ENCODE measurements around the gene SCAMP2. TPM values are rescaled to one million over a fixed set of nuclear protein-coding genes. Genes with fewer than 3 reads are reported as not detected.

The SCAMP2 gene
- total RNA-seq, 2 experiments from 2014 or later = 56.1 to 56.9 TPM

- H3K4me1 ChIP-seq (ENCODE audit: insufficient read depth, low read length) = peaks cover 6% of the 10 kb centered on the region
- no peak for DNase-seq
- Mint-ChIP-seq H3K27ac (no peak overlapping the region), H3K36me3 (ENCODE audit: low read depth) (no peaks in the 10 kb centered on the region), H3K4me1 (ENCODE audit: low read depth) (no peaks in the 10 kb centered on the region), H3K4me3 (no peak overlapping the region), H3K9me3 (no peaks in the 10 kb centered on the region), H3K27me3 (peaks cover 28% of the 10 kb centered on the region)
- ATAC-seq (ENCODE audit: poor library complexity) = no peak
- H3K9me3 ChIP-seq (ENCODE audit: control insufficient read depth in 1 of 2, insufficient read depth in 1 of 2, low read length in 2 of 2) = peaks cover 0 to 8% of the 10 kb centered on the region in 2 experiments
- H3K27ac ChIP-seq (ENCODE audit: low read depth in 1 of 2, low read length in 2 of 2) = no peak overlapping the region
- CTCF ChIA-PET = no interaction called here
- no peak overlapping the region for H3K4me3 ChIP-seq (ENCODE audit: low read length)
- H3K27me3 ChIP-seq (ENCODE audit: control insufficient read depth in 1 of 2, insufficient read depth in 2 of 2, low read length in 2 of 2) = peaks cover 20% of the 10 kb centered on the region in 2 experiments
- no peaks in the 10 kb centered on the region for H3K36me3 ChIP-seq (ENCODE audit: insufficient read depth, low read length)
- POLR2A ChIA-PET = no interaction called here
- TF ChIP-seq CTCF (IDR thresholded peaks at IDR 0.05) = no peak
- intact Hi-C loops (cut with DNase I, micrococcal nuclease) = loop anchor here in 1 of 2 experiments (10.0 kb wide), 1 partner anchor 195 kb away; no protein-coding TSS in a partner anchor
Measured at GRCh38 chr15:74829991-74830390, 43.2 kb downstream of the SCAMP2 start.

GRCh38 chr15:74829486-74829885 lies 43.7 kb downstream of the SCAMP2 start:
- no peaks in the 10 kb centered on the region for H3K36me3 Mint-ChIP-seq (ENCODE audit: low read depth)
- peaks cover 33% of the 10 kb centered on the region for H3K27me3 Mint-ChIP-seq
- Histone ChIP-seq H3K36me3 (ENCODE audit: insufficient read depth, low read length) (no peaks in the 10 kb centered on the region), H3K27ac (ENCODE audit: low read depth in 1 of 2, low read length in 2 of 2) (no peak overlapping the region), H3K4me3 (ENCODE audit: low read length) (no peak overlapping the region), H3K9me3 (ENCODE audit: control insufficient read depth in 1 of 2, insufficient read depth in 1 of 2, low read length in 2 of 2) (peaks cover 0 to 8% of the 10 kb centered on the region in 2 experiments), H3K4me1 (ENCODE audit: insufficient read depth, low read length) (peaks cover 6% of the 10 kb centered on the region), H3K27me3 (ENCODE audit: control insufficient read depth in 1 of 2, insufficient read depth in 2 of 2, low read length in 2 of 2) (peaks cover 20% of the 10 kb centered on the region in 2 experiments)
- ChIA-PET CTCF (no interaction called here), POLR2A (interaction anchor here (0.9 kb wide), 1 partner anchor 42 kb away, joined by 3 read pairs; no protein-coding TSS in a partner anchor)
- DNase-seq = no peak
- no peaks in the 10 kb centered on the region for H3K9me3 Mint-ChIP-seq
- no peak overlapping the region for H3K27ac Mint-ChIP-seq
- intact Hi-C loops (cut with DNase I, micrococcal nuclease) = no loop called here
- no peak for TF ChIP-seq CTCF (IDR thresholded peaks at IDR 0.05)
- no peak overlapping the region for H3K4me3 Mint-ChIP-seq
- no peaks in the 10 kb centered on the region for H3K4me1 Mint-ChIP-seq (ENCODE audit: low read depth)
- no peak for ATAC-seq (ENCODE audit: poor library complexity)

GRCh38 chr15:74828835-74829234 lies 44.3 kb downstream of the SCAMP2 start:
- no peak for DNase-seq
- Histone ChIP-seq H3K4me3 (ENCODE audit: low read length) (no peak overlapping the region), H3K27ac (ENCODE audit: low read depth in 1 of 2, low read length in 2 of 2) (no peak overlapping the region), H3K36me3 (ENCODE audit: insufficient read depth, low read length) (no peaks in the 10 kb centered on the region), H3K9me3 (ENCODE audit: control insufficient read depth in 1 of 2, insufficient read depth in 1 of 2, low read length in 2 of 2) (peaks cover 0 to 8% of the 10 kb centered on the region in 2 experiments), H3K27me3 (ENCODE audit: control insufficient read depth in 1 of 2, insufficient read depth in 2 of 2, low read length in 2 of 2) (peaks cover 20% of the 10 kb centered on the region in 2 experiments), H3K4me1 (ENCODE audit: insufficient read depth, low read length) (peaks cover 6% of the 10 kb centered on the region)
- ChIA-PET POLR2A (interaction anchor here (0.9 kb wide), 1 partner anchor 41 kb away, joined by 3 read pairs; no protein-coding TSS in a partner anchor), CTCF (no interaction called here)
- H3K27me3 Mint-ChIP-seq = peaks cover 33% of the 10 kb centered on the region
- no peak for ATAC-seq (ENCODE audit: poor library complexity)
- H3K36me3 Mint-ChIP-seq (ENCODE audit: low read depth) = no peaks in the 10 kb centered on the region
- no peaks in the 10 kb centered on the region for H3K9me3 Mint-ChIP-seq
- intact Hi-C loops (cut with DNase I, micrococcal nuclease) = no loop called here
- no peak overlapping the region for H3K4me3 Mint-ChIP-seq
- no peaks in the 10 kb centered on the region for H3K4me1 Mint-ChIP-seq (ENCODE audit: low read depth)
- H3K27ac Mint-ChIP-seq = no peak overlapping the region
- no peak for TF ChIP-seq CTCF (IDR thresholded peaks at IDR 0.05)
